Astrocyte of the spinal cord (primary cell): ENCODE data around the gene TRIM65.

Experiments
- DNase-seq: peaks from one replicate; pipeline ENCODE4 v3.0.0; 2011; ENCODE audit warnings: low read depth, low spot score
- H3K4me3 ChIP-seq: 2 replicates; pipeline ENCODE4 v1.5.1; 2011; ENCODE audit warnings: low read depth, mild to moderate bottlenecking, low read length, moderate library complexity
- in situ Hi-C: cut with HindIII; loops from 2 replicates; pipeline ENCODE4 v1.10.0; 2017; ENCODE audit warnings: low sequenced_read_pairs
- TF ChIP-seq, protein P1 (sequence below): IDR thresholded peaks from 2 replicates; pipeline ENCODE4 v1.5.1; 2012; ENCODE audit warnings: low read depth, mild to moderate bottlenecking, low read length, inconsistent platforms

TRIM65 gene

DNA sequence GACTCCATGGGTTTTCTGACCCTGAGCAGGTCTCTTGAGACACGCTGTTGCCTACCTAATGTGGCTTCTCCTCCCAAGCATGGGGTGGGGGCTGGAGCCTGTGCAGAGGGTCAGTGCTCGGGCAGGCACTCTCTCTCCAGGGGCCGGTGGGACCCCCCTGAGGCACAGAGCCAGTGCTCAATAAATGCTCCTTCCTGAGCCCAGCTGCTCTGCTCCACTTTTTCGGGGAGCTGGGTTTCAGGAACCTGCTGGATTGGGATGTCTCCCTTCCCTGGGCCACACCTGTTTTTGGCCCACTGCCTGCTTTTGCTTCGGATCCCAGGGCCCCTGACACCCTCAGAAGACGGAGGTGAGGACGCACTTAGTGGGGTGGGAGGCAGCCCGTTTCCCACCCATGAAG lies 1.3 kb upstream of the TRIM65 start:
- no peak for DNase-seq
- TF ChIP-seq, protein P1, sequence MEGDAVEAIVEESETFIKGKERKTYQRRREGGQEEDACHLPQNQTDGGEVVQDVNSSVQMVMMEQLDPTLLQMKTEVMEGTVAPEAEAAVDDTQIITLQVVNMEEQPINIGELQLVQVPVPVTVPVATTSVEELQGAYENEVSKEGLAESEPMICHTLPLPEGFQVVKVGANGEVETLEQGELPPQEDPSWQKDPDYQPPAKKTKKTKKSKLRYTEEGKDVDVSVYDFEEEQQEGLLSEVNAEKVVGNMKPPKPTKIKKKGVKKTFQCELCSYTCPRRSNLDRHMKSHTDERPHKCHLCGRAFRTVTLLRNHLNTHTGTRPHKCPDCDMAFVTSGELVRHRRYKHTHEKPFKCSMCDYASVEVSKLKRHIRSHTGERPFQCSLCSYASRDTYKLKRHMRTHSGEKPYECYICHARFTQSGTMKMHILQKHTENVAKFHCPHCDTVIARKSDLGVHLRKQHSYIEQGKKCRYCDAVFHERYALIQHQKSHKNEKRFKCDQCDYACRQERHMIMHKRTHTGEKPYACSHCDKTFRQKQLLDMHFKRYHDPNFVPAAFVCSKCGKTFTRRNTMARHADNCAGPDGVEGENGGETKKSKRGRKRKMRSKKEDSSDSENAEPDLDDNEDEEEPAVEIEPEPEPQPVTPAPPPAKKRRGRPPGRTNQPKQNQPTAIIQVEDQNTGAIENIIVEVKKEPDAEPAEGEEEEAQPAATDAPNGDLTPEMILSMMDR: no peak
- in situ Hi-C loops: no loop called here
- no peak overlapping the region for H3K4me3 ChIP-seq

DNA sequence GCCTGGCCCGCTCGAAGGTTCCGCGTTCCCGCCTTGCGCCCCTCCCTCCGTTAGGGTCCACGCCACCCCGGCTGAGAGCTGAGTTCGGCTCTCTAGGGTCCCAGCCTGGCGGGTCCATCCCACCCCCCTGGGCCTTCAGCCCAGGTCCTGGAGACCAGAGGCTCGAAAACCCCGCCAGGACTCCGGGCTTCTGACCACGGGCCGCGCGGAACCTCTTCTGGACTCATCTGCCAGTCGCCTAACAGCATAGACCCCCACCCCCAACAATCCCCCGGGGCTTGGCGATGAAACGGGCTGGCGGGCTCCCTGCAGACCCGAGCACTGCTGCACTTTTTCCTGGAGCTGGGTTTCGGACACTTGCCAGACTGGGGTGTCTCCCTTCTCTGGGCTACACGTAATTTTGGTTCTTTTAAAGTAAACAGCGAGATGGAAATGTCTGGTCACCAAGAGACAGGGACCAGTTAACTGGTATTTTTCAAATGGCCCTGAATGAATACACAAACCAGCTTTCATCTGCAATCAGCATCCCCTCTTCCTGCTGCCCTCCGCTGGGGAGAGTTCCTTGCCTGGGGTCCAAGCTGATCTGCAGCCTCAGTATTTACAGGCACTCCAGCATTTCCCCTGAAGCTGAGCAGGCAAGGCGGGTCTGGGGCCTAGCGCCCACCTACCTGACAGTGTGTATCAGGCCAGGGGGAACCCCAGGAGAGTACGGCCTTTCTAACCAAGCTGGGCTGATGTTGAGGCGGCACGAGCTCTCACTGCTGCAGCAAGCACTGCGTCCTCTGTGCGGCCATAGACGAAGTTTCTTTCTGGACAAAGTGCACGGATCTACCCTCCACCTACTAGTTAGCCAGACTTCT lies 639 bp upstream of the TRIM65 start:
- peak overlapping the region; percentile 62 for H3K4me3 ChIP-seq
- TF ChIP-seq, protein P1: no peak
- in situ Hi-C loops: no loop called here
- DNase-seq: no peak

DNA sequence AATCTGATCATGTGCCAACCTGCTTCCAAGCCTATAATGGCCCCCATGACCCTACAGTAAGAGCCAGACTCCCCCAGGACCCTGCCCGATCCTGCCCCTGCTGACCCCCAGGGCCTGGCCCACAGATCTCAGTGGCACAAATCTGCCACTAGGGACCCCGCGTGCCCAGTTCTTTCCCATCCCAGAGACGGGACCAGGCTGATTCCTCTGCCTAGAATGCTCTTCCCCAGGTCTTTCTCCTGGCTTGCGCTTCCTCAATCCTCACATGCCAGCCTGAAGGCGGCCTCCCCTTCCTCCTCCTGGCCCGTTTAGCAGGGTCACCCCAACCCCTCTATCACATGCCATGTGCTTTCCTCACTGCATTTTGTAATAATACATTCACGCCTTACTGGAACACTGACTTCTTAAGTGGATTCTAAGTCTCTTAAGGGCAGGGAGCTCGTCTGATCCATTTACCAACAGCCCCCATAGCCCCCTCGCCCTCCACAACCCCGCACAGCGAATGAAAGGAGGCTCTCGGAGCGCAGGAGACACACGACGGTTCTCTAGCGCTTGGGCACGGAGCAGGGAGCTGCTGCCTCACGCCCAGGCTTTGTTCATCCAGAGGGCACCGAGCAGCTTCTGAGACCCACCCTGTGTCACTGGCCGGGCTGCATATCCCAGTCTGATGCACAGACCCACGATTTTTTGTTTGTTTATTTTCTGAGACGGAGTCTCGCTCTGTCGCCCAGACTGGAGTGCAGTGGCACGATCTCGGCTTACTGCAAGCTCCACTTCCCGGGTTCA lies 1.2 kb downstream of the TRIM65 start:
- H3K4me3 ChIP-seq: peak overlapping the region; percentile 62
- in situ Hi-C loops: no loop called here
- peak; percentile 12 for DNase-seq
- TF ChIP-seq, protein P1: peak; percentile 42

DNA sequence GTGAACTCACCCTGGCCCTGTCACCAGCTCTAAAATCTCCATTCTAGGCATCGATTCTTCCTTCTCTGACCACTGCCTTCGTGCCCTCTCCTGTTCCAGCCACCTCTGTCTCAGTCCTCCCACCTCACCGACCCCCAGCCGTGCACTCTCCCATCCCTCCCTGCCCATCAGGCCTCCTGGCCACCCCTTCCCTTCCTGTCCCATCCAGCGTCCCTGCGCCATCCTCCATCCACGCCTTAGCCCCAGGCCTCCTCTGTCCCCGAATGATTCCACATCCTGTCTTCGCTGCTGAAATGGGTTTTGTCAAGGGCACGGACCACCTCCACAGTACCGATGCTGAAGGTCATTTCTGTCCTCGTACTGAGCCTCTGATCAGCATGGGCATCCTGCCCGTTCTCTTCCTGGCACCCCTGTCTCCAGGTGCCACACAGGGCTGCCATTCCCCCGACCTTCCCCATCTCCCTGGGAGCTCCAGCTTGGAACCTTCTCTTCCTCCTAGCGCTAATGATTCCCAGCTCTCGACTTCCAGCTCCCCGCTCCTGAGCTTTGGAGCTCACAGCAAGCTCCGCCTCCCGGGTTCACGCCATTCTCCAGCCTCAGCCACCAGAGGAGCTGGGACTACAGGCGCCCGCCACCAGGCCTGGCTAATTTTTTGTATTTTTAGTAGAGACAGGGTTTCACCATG lies 2.6 kb downstream of the TRIM65 start:
- TF ChIP-seq, protein P1: no peak
- DNase-seq: no peak
- in situ Hi-C loops: no loop called here
- no peak overlapping the region for H3K4me3 ChIP-seq

DNA sequence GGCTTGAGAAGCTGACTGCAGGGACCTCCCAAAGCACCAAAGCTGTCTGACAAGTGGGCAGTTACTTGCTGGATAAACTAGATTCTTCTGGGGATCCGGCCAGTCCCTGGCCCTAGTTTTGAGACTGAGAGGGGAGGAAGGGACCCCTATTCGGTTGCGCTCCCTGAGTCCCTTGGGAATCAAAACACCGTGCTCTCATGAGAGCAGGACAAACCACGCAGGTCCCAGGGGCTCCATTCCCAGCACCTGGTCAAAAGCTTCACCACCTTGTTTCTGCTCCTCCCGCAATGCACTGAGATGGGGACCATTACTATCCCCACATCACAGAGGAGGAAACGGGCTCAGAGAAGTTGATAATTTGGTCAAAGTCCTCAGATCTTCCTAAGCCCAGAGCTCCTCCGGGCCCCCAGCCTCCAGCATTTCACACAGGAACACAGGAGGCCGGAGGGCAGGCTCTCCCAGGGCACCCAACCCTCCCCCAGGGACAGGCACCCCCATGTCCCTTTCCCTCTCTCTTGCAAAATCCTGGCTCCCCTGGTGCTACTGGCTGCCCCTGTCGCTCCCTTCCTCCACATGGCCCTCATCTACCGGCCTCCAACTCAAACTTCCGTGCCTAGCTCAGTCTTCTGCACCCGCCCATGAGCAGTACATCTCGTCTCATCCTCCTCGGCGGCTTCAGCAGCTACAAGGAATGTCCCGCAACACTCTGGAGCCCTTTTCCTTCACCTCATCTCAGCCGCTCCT lies 3.3 kb downstream of the TRIM65 start:
- TF ChIP-seq, protein P1: no peak
- in situ Hi-C loops: no loop called here
- DNase-seq: no peak
- no peak overlapping the region for H3K4me3 ChIP-seq

DNA sequence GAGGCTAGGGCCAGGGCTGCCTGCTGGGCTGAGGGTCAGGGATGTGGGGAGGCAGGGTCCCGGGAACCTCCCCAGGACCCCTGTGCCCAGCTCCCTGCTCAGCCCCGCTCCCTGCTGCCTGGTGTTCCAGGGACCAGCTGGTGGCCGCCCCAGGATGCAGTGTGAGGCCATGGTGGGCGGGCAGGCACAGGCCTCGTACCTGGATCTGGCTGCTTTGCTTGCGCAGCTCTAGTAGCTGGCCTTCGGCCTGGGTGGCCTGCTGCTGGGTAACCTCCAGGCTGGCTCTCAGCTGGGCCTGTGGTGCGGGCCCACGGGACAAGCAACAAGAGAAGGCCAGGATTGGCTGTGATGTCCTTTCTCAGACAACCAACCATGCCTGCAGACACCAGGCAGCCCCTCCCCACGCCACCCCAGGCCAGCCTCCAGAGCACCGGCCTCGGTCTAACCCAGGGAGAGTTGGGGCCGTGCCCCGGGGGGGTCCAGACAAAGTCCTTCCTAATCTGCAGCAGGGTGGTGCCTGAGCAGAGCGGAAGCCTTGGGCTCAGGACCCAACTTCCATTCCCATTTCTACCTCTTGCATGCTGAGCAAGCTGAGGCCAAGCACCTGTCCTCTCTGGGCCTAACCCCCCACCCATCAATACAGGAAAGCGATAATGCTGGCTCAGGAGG lies 4.1 kb downstream of the TRIM65 start:
- no peak for DNase-seq
- in situ Hi-C loops: no loop called here
- TF ChIP-seq, protein P1: no peak
- no peak overlapping the region for H3K4me3 ChIP-seq
